Liver (tissue), 9 donors: ENCODE results near the gene ADGRG1. TPM values are rescaled to one million over a fixed set of nuclear protein-coding genes. Genes with fewer than 3 reads are reported as not detected.

Experiments used
- DNase-seq: peaks from one replicate; pipeline ENCODE4 v3.0.0-alpha.2; 2017; ENCODE audit warnings: low spot score
- H3K27ac ChIP-seq, 2 donors: one replicate each; pipeline ENCODE4 v1.7.0; 2013; ENCODE audit warnings: inconsistent platforms in 2 of 2, low read length in 2 of 2, control low read depth in 1 of 2, low read depth in 1 of 2, mild to moderate bottlenecking in 1 of 2
- H3K27me3 ChIP-seq, 4 donors: one replicate each; pipeline versions ENCODE4 v1.6.1 to v1.7.0; 2013; ENCODE audit warnings: low read length in 3 of 4, inconsistent platforms in 1 of 4, mild to moderate bottlenecking in 1 of 4, moderate library complexity in 1 of 4; ENCODE audit not compliant: control insufficient read depth in 4 of 4, insufficient read depth in 4 of 4
- H3K36me3 ChIP-seq, 4 donors: one replicate each; pipeline versions ENCODE4 v1.6.1 to v1.7.0; 2013; ENCODE audit warnings: low read length in 3 of 4, mild to moderate bottlenecking in 3 of 4, low read depth in 1 of 4, moderate library complexity in 1 of 4; ENCODE audit not compliant: control insufficient read depth in 4 of 4, insufficient read depth in 3 of 4
- H3K4me1 ChIP-seq, 4 donors: one replicate each; pipeline versions ENCODE4 v1.6.1 to v1.7.0; 2013; ENCODE audit warnings: low read length in 3 of 4, mild to moderate bottlenecking in 3 of 4, moderate library complexity in 1 of 4; ENCODE audit not compliant: control insufficient read depth in 4 of 4, insufficient read depth in 4 of 4
- H3K4me3 ChIP-seq, 3 donors: one replicate each; pipeline versions ENCODE4 v1.6.1 to v1.7.0; 2013; ENCODE audit warnings: low read length in 3 of 3, control low read depth in 1 of 3, low read depth in 1 of 3, mild to moderate bottlenecking in 1 of 3
- H3K9ac ChIP-seq, 2 donors: one replicate each; pipeline ENCODE4 v1.7.0; 2013; ENCODE audit warnings: low read length in 2 of 2, mild to moderate bottlenecking in 2 of 2, moderate library complexity in 2 of 2, control low read depth in 1 of 2, low read depth in 1 of 2
- H3K9me3 ChIP-seq, 4 donors: one replicate each; pipeline versions ENCODE4 v1.6.1 to v1.7.0; 2013; ENCODE audit warnings: low read length in 3 of 4; ENCODE audit not compliant: control insufficient read depth in 4 of 4
- EGR1 ChIP-seq, 2 donors: IDR thresholded peaks; 2 replicates each; pipeline ENCODE4 v1.6.1; 2016 to 2018; ENCODE audit warnings: antibody characterized with exemption in 2 of 2, low read depth in 2 of 2
- FOXA1 ChIP-seq: IDR thresholded peaks from 2 replicates; pipeline ENCODE4 v1.6.1; 2016; ENCODE audit warnings: antibody characterized with exemption
- FOXA2 ChIP-seq: IDR thresholded peaks from 2 replicates; pipeline ENCODE4 v1.6.1; 2016; ENCODE audit warnings: antibody characterized with exemption
- GABPA ChIP-seq, 2 donors: IDR thresholded peaks in 1 of 2; conservative IDR thresholded peaks in 1 of 2; 2 replicates each; pipeline ENCODE4 v1.6.1; 2016; ENCODE audit warnings: antibody characterized with exemption in 2 of 2, mild to moderate bottlenecking in 1 of 2, moderate library complexity in 1 of 2
- HNF4A ChIP-seq, 2 donors: conservative IDR thresholded peaks; 2 replicates each; pipeline ENCODE4 v1.6.1; 2016; ENCODE audit warnings: antibody characterized with exemption in 2 of 2, mild to moderate bottlenecking in 2 of 2
- JUND ChIP-seq, 2 donors: IDR thresholded peaks; 2 replicates each; pipeline ENCODE4 v1.6.1; 2016; ENCODE audit warnings: antibody characterized with exemption in 2 of 2
- NR2F2 ChIP-seq: IDR thresholded peaks from 2 replicates; pipeline ENCODE4 v1.6.1; 2016; ENCODE audit warnings: antibody characterized with exemption
- RAD21 ChIP-seq, 2 donors: IDR thresholded peaks; 2 replicates each; pipeline ENCODE4 v1.6.1; 2016; ENCODE audit warnings: antibody characterized with exemption in 2 of 2, mild to moderate bottlenecking in 2 of 2
- SP1 ChIP-seq: IDR thresholded peaks from 2 replicates; pipeline ENCODE4 v1.6.1; 2018; ENCODE audit warnings: antibody characterized with exemption, mild to moderate bottlenecking
- TAF1 ChIP-seq: conservative IDR thresholded peaks from 2 replicates; pipeline ENCODE4 v1.6.1; 2016; ENCODE audit warnings: antibody characterized with exemption, mild to moderate bottlenecking
- WGBS: extraction: QIAGEN DNeasy Blood & Tissue Kit; methylation state at CpG from one replicate; pipeline ENCODE4 v1.1.7; 2013; 5-methylcytosine and 5-hydroxymethylcytosine counted together
- polyA plus RNA-seq, 2 donors: library from polyadenylated mRNA; stranded (reverse) in 1 of 2; unstranded in 1 of 2; fragments of 200-250 nt in 1 of 2; fragments of >200 nt in 1 of 2; fragmentation: Nextera tagmentation in 1 of 2; extraction: Ambion mirVana in 1 of 2; gene quantifications; one replicate each; pipeline versions ENCODE4 v1.2.1 to v1.2.3, GENCODE V29; 2013 to 2015
- total RNA-seq, 2 donors: library from RNA; depleted of rRNA; stranded (reverse); fragments of >200 nt; gene quantifications; one replicate each; pipeline ENCODE4 v1.2.3, GENCODE V29; 2014
- TF ChIP-seq, protein P1 (sequence below): fragments of 150-350 bp; IDR thresholded peaks from 2 replicates; pipeline ENCODE4 v1.5.1; 2017; ENCODE audit warnings: improper control_type of control experiment, low read depth, low read length; ENCODE audit not compliant: missing input control
- TF ChIP-seq, protein P2 (sequence below): IDR thresholded peaks from 2 replicates; pipeline ENCODE4 v1.6.1; 2016; ENCODE audit warnings: antibody characterized with exemption
- donor health status: healthy.
- donor health status: healthy.
- donor health status: healthy.
- donor health status: healthy.
- donor health status: healthy.

Gene ADGRG1
- total RNA-seq (1 to 10 TPM; 2.3 to 3.3 TPM), polyA plus RNA-seq (1 to 10 TPM; 1.7 to 1.8 TPM)

DNA sequence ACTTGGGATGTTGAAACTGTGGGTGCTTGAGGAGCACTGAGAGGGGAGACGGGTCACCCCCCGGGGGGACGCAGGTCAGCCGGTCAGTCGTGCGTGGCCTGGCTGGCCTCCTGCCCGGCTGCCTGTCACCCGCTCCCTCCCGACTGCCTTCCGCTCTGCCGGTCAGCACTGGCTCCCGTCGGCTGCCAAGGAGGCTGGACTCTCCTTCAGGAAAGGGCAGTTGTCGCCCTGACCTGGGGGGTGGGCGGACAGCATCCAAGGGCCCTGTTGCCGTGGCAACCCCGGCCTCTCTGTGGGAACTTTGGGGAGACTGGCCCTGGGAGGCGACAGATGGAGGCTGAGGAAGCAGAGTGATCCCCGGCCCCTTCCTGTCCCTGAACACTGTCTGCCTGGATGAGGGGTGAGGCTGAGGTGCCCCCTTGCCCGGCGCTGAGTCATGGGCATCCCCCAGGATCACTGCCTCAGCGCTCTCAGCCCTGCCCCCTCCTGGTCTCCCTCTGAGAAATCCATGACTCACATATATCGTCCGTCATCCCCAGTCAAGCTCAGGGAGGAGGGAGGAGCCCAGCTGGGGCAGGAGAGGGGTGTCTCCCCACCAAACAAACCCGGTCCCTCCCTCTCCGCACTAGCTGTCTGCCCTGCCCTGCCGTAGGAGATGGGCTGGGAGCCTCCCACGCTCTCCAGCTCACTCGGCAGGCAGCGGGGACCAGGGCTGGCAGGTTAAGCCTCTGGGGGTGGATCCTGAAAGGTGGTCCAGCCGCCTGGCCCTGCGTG, at the start of gene ADGRG1:
ADGRG1 (plus strand) TSS at position 623 of the 774 bp plus-strand sequence. CDS start 21,658 bp downstream, outside the sequence.
- Histone ChIP-seq H3K27me3 (peaks cover 0 to 3% (median 0%) of the 10 kb centered on the region in 4 donors), H3K27ac (peak within 1 kb of the TSS; percentile 33 to 37), H3K4me1 (peaks cover 0 to 4% (median 2%) of the 10 kb centered on the region in 4 donors), H3K9ac (no peak within 1 kb of the TSS), H3K4me3 (no peak within 1 kb of the TSS), H3K36me3 (no peaks in the 10 kb centered on the region), H3K9me3 (no peaks in the 10 kb centered on the region)
- 38% methylated on average over 32 of the region's 32 CpGs for WGBS
- DNase-seq = peak; percentile 40
- TF ChIP-seq NR2F2 (peak; percentile 65), JUND (IDR thresholded peaks at IDR 0.05) (peak in 1 of 2 donors; percentile 49), SP1 (no peak)

DNA sequence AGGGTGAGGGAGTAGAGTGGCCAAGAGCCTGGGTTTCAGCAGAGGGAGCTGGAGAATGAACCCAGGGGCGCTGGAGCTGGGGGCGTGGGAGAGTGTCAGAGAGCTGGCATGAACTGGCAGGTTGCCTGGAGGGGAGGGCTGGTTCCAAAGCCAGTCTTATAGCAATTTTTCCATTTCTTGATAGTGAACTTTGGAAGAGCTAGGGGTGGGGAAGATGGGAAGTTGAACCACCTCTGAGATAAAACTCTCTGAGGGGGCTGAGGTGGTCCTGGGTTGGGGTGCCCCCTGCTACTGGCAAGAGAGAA, 49.1 kb upstream of the ADGRG1 start:
- TF ChIP-seq, protein P1, sequence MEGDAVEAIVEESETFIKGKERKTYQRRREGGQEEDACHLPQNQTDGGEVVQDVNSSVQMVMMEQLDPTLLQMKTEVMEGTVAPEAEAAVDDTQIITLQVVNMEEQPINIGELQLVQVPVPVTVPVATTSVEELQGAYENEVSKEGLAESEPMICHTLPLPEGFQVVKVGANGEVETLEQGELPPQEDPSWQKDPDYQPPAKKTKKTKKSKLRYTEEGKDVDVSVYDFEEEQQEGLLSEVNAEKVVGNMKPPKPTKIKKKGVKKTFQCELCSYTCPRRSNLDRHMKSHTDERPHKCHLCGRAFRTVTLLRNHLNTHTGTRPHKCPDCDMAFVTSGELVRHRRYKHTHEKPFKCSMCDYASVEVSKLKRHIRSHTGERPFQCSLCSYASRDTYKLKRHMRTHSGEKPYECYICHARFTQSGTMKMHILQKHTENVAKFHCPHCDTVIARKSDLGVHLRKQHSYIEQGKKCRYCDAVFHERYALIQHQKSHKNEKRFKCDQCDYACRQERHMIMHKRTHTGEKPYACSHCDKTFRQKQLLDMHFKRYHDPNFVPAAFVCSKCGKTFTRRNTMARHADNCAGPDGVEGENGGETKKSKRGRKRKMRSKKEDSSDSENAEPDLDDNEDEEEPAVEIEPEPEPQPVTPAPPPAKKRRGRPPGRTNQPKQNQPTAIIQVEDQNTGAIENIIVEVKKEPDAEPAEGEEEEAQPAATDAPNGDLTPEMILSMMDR = no peak
- no peak for TF ChIP-seq NR2F2
- no peak for TF ChIP-seq FOXA1
- TF ChIP-seq GABPA (IDR thresholded peaks at IDR 0.05 in 1 of 2, conservative IDR thresholded peaks at IDR 0.05 in 1 of 2) = no peak
- TF ChIP-seq HNF4A (conservative IDR thresholded peaks at IDR 0.05) = no peak
- TF ChIP-seq EGR1 (IDR thresholded peaks at IDR 0.05; ENCODE audit: low read depth in 2 of 2) = no peak
- TF ChIP-seq FOXA2 = no peak
- TF ChIP-seq RAD21 (IDR thresholded peaks at IDR 0.05) = no peak
- TF ChIP-seq TAF1 = no peak
- no peak overlapping the region for H3K9ac ChIP-seq
- H3K4me1 ChIP-seq = no peaks in the 10 kb centered on the region
- no peak overlapping the region for H3K4me3 ChIP-seq
- no peak for DNase-seq
- 86% methylated on average over 2 of the region's 2 CpGs for WGBS
- no peaks in the 10 kb centered on the region for H3K36me3 ChIP-seq
- no peaks in the 10 kb centered on the region for H3K27me3 ChIP-seq
- no peaks in the 10 kb centered on the region for H3K9me3 ChIP-seq
- H3K27ac ChIP-seq = no peak overlapping the region

DNA sequence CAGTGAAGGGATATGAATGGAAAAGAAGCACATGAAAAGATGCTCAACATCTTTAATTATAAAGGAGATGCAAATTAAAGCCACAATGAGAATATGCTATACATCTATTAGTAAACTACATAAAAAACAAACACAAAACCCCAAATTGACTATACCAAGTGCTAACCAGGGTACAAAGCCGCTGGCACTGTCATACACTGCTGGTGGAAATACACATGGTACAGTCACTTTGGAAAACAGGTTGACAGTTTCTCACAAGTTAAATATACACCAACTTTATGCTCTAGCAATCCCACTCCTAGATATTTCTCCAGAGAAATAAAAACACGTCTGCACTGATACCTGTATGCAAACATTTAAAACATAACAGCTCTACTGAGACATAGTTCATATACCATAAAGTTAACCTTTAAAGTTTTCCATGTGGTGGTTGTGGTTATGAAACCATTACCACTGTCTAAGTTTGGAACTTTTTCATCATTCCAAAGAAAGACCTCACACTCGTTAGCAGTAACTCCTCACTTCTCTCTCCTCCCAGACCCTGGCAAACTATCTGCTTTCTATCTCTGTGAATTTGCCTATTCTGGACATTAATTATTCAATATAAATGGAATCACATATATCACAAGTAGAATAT, 43.3 kb upstream of the ADGRG1 start:
- Histone ChIP-seq H3K27ac (no peak overlapping the region), H3K4me1 (no peaks in the 10 kb centered on the region), H3K9me3 (no peaks in the 10 kb centered on the region), H3K9ac (no peak overlapping the region), H3K4me3 (no peak overlapping the region), H3K36me3 (no peaks in the 10 kb centered on the region), H3K27me3 (no peaks in the 10 kb centered on the region)
- WGBS = 68% methylated on average over 3 of the region's 3 CpGs
- no peak for DNase-seq
- TF ChIP-seq, protein P2, sequence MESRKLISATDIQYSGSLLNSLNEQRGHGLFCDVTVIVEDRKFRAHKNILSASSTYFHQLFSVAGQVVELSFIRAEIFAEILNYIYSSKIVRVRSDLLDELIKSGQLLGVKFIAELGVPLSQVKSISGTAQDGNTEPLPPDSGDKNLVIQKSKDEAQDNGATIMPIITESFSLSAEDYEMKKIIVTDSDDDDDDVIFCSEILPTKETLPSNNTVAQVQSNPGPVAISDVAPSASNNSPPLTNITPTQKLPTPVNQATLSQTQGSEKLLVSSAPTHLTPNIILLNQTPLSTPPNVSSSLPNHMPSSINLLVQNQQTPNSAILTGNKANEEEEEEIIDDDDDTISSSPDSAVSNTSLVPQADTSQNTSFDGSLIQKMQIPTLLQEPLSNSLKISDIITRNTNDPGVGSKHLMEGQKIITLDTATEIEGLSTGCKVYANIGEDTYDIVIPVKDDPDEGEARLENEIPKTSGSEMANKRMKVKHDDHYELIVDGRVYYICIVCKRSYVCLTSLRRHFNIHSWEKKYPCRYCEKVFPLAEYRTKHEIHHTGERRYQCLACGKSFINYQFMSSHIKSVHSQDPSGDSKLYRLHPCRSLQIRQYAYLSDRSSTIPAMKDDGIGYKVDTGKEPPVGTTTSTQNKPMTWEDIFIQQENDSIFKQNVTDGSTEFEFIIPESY = no peak
